Activated T-cell treated with anti-CD3 and anti-CD28 coated beads for 48 hours (primary cell): Measurements from ENCODE around the gene IRF2.
A peak's percentile ranks its signal among the peaks of the same experiment; 100 is the strongest.

Experiments used
- DNase-seq: peaks from one replicate; pipeline ENCODE4 v3.0.0-alpha.2; 2020; ENCODE audit warnings: low read depth

Gene IRF2

DNA sequence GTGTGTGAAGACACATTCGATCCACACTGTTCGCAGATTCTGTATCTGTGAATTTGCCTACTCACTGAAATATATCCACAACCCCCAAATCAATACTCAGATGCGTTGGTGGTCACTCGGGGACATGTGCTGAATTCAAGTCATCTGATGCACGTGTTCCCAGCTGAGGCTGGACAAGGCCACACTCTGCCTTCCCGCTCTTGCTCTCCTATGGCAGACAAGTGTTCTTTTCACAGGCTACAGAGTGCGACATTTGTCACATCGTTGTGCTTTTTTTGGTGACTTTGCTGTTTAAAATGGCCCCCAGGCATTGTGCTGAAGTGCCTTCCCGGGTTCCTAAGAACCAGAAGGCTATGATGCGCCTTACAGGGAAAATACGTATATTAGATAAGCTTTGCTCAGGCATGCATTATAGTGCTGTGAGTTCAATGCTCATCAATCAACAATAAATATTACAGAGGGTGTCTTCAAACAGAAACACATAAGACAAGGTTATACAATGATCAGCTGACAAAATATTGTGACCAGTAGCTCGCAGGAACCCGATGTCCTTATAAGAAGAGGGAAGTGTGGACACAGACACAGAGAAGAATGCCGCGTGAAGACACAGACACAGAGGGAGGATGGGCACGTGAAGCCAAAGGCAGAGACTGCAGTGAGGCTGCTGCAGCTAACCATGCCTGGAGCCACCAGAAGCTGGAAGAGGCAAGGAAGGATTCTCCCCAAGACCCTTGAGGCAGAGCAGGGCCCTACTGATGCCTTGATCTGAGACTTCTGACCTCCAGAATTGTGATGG is 42.0 kb downstream of the IRF2 start:
- no peak for DNase-seq

DNA sequence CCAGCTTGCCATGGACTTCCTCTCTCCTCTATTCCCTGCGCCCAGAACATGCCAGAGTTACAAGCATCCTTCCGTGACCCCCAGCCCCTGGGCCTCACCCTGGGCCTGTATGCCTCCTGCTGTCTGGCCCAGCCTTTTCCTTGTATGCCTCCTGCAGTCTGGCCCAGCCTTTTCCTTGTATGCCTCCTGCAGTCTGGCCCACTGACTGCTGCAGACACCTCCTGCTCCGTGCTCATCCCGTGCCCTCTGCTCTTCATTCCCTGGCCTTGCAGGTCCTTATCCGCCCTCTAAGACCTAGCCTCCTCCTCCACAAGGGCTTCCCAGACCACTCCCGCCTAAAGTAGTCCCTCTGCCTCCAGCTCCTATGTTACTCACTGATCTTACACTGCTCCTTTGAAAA is 44.2 kb downstream of the IRF2 start:
- no peak for DNase-seq

DNA sequence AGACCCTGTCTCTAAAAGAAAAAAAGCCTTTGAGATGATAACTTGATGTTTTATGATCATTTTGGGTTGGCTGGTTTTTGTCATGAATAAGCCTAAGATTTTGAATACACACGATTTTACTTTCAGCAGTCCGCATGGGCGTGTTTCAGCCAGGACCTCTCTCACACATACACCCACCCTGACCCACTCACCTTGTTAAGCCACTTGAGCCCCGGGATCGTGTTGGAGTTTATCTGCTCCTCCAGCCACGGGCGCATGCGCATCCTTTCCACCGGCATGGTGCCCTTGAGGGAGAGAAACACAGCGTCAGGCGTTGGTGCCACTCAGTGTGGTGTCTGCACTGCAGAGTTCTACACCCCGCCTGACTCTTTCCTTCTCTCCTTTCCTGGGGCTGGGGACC is 45.6 kb downstream of the IRF2 start:
- DNase-seq: no peak

DNA sequence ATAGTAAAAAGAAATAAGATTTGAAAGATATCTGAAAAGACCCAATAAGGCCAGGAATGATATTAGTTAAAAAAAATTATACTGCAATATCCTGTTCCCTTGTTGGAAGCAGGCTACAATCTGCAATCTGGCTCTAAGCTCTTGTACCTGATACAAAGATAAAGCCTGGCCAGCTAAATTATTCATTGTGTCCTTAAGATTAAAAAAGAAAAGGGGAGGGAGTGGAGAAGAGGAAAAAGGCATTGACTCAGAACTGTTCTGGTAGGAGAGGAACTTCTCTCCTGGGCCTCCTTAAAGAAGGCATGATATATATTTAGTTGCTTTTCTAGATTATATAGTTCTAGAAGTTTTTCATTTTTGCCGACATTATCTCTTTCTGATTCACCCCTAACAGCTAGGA is 46.7 kb downstream of the IRF2 start:
- DNase-seq: no peak

DNA sequence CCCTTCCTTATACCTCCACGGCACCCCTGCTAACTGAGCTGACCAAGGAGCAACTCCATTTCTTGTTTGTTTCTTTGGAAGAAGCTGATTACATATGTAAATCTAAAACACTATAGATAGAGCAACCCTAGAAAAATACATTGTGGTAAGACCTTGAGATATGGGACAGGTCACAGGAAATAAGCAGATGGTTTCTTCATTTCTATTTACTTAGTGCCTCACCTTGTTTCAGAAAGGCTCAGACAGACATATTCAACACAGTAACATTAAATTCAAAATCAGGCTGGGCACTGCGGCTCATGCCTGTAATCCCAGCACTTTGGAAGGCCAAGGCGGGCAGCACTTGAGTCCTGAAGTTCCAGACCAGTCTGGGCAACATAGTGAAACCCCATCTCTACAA is 47.3 kb downstream of the IRF2 start:
- no peak for DNase-seq

DNA sequence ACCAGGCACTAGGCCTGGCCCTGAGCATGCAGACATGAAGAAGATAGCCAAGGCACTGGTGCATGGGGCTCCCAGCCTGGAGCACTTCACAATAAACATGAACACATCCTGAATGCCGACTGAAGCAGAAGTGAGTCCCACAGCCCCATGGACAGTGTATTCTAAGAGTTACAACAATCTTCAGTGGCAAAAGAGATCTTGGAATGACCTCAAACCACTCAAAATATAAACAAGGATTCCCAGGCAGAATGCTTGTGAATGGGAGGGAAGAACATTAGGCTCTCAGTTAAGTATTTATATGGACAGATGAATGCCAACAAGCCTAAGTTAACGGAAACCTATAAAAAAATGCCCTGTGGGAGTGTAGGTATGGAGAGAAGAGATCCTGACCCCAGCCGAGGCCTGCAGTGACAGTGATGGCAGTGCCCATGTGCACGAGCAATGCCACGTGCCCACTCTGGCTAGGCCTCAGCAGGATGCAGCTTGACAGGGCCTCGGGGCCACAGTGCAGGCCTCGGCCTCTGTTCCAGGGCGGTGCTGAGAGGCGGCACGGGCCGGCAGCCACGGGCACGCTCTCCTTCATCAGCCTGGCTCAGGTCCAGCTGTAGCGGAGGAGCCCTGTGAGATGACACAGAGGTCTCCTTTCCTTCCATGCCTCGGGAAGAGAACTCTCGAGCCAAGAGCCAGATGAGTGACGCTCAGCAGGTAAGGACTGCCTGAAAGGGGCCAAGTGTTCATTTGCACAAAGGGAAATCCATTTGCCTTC is 49.2 kb downstream of the IRF2 start:
- no peak for DNase-seq

DNA sequence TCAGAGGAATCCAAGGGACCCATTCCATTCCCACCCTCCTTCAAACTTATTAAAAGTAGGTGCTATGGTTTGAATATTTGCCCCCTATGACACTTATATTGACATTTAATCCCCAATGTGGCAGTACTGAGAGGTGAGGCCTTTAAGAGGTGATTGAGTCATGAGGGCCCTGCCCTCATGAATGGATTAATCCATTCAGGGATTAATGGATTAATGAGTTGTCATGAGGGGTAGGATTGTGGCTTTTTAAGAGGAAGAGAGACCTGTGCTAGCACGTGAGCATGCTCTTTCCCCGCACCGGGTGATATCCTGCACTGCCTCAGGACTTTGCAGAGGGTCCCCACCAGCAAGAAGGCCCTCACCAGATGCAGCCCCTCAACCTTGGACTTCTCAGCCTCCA is 50.1 kb downstream of the IRF2 start:
- DNase-seq: no peak

DNA sequence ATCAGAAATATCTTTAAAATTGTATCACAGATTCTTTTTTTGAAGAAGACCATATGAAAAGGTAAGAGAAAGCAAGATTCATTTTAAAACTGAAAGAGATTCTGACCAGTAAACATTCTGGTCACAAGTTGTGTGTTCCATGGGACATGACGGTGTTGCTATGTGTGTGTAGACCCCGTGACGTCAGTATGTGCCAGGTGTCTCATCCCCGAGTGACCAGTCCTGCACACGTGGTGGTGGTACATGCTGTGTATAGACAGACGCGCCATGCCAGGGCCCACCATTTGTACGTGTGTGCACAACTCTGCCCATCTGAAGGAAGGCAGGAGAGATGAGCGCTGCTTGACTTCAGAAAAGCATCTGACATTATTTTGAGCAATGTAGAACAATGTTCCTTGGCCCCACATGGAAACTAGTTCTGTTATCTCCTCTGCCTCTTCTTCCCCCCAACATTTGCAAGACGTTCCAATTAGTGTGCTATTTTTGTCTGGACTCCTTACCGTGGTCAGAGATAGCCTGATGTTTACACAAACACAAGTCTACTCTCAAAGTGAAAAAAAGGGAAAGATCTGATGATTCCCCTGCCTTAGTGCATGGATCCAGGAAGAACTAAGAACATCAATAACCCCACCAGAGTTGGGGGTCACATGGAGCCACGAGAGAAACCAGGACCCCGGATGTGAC is 51.2 kb downstream of the IRF2 start:
- no peak for DNase-seq

DNA sequence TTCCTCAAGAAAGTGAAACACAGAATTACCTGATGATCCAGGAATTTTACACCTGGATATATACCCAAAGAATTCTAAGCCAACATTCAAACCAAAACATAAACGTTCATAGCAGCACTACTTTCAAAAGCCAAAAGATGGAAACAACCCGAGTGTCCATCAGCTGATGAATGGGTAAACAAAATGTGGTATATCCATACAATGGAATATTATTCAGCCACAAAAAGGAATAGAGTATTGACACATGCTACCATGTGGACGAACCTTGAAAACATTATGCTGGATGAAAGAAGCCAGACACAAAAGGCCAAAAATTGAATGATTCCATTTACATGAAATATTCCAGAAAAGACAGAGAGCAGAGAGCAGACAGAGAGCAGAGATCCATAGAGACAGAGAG is 52.0 kb downstream of the IRF2 start:
- DNase-seq: no peak

DNA sequence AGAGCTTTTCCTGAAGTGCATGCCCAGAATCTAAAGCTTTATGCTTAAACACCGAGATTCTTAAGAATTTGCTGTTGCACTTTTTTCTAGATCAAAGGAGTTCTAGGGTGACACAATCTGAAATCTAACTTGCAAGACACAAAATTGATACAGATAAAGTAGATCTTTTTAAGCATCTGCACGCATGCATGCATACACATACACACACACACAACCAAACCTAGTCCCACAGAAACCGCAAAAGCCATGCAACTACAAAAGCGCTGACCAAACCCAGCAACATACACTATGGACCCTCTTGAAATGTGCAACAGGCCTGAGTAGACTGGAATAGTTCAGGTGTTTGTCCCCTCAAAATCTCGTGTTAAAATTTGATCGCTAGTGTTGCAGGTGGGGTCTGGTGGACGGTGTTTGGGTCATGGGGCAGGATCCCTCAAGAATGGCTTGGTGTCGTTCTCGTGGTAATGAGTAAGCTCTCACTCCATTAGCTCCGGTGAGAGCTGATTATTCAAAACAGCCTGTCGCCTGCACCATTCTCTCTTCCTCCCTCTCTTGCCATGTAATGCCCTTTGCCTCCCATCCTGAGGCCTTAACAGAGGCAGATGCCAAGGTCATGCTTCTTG is 52.7 kb downstream of the IRF2 start:
- no peak for DNase-seq

DNA sequence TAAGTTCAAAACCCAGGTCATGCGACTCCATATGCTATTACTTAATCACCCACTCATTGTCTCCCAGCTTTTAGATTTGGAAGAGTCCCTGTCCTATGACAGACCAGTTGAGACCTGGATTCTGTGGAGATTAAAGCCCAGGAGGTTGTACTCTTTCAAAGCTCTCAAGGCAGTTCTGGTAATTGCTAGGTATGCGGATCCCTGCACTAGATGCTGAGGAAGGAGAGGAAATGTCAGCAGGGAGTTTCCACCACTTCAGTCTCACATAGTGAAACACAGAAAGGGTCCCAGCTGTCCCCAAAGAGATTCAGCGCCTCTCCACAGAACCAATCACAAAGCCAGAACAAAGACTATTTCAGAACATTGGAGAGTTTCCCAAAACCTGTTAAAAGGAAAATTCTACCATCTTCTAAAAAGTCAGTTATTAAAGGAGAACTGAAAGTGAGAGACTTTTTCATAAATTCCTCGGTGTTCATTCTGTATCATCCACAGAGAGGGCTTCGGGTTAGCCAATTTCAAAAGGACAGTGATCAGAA is 53.4 kb downstream of the IRF2 start:
- no peak for DNase-seq

DNA sequence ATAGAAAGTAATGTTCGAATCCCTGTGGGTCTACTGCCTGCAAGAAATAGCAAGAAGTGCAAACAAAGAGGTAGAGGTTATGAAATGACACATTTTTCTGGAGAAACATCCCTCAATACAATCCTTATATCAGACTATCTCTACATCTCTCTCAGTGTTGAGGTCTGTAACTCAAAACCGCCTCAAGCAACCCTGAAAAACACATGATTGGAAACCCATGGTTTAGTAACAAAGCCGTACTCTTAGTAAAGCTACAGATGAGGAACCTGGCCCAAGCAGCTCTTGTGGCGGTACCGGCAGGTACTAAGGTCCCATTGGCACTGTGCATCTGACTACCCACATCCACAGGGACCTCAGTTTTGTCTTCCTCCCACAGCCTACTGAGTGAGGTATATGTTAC is 53.9 kb downstream of the IRF2 start:
- no peak for DNase-seq

DNA sequence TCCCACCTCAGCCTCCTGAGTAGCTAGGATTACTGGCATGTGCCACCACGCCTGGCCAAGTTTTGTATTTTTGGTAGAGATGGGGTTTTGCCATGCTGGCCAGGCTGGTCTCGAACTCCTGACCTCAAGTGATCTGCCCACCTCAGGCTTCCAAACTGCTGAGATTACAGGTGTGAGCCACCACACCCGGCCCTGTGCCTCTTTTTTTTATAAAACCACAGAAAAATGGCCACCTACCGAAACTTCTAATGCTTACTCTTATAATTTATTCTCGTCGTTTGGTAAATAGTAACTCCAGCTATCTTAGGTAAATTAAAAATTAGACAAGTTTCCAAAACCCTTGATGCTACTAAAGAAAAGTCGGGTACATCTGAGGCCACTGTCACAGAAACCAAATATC is 54.4 kb downstream of the IRF2 start:
- no peak for DNase-seq

DNA sequence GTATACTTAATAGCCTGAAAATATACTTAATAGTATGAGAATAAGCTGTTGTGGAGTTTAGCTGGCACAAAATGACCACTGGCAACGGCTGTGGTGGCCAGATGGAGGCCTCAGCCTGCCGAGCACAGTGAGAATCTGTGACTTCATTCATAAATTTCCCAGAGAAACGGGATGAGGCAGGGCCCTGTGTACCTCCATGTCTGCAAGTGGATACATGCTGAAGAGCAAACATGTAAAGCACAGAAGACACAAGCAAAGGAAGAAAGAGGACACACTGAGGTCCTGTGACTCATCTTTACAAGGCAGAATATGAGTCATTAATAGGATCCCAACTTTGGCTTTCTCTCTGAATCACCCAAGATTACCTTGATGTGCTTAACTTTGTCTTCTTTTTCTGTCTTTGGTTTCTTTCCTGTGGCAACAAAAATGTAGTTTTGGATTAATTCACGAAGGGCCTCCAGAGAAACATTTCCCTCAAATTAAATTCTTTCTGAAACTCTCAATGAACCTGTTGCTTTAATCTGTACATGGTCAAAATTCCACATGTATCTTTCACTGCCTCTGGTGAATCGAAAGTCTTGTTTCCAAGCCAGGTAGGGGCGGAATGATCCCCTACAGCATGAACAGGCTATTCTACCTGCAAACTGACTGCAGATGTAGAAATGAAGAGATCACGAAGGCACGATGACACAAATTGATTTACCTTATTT is 56.4 kb downstream of the IRF2 start:
- no peak for DNase-seq

DNA sequence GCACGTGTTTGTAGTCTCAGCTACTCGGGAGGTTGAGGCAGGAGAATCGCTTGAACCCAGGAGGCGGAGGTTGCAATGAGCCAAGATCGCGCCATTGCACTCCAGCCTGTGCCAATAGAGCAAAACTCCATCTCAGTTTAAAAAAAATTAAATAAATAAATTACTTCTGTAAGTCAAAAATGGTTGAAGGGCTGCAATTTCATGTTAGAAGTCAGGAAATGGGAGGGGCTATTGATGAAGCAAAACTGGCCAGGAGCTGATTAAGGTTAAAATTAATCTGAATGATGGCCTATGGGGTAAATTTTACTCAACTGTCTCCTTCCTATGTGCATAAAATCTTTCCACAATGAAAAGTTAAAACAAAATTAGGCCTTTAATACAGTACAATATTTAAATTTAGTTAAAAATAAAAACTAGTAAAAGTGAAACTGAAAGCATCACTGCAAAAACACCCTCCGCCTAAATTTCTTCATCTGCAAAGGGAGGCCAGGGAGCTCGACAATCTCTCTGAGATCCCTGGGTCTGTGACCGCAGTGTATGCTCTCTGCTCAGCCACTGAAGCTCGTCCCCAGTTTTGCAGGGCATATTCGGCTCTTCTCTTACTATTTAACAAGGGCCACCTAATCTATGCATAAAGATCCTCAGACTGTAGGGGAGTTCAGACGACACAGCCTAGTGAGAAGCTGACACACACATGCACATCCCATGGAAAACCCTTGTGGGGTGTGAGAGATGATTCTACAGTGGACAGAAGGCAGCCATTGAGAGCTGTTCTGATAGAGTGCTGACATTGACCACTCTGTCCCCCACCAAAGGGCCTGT is 57.2 kb downstream of the IRF2 start:
- peak; percentile 32 for DNase-seq

DNA sequence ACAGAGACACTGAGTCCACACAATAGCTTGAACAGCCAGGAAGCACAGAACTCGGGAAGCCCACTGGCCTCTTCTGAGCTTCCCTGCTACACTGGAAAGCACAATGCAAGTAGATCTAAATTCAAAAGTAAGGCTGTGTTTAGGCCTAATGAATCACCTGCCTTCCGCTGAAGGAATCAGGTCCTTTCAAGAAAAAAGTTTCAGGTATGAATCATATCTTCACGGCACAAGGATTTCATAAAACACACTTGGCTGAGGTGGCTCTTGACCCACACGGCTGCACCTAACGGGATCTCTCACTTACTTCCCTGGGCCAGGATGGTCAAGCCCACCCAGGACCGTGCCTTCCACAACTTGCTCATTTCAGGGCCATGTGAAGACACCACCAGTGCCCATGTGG is 59.3 kb downstream of the IRF2 start:
- no peak for DNase-seq

DNA sequence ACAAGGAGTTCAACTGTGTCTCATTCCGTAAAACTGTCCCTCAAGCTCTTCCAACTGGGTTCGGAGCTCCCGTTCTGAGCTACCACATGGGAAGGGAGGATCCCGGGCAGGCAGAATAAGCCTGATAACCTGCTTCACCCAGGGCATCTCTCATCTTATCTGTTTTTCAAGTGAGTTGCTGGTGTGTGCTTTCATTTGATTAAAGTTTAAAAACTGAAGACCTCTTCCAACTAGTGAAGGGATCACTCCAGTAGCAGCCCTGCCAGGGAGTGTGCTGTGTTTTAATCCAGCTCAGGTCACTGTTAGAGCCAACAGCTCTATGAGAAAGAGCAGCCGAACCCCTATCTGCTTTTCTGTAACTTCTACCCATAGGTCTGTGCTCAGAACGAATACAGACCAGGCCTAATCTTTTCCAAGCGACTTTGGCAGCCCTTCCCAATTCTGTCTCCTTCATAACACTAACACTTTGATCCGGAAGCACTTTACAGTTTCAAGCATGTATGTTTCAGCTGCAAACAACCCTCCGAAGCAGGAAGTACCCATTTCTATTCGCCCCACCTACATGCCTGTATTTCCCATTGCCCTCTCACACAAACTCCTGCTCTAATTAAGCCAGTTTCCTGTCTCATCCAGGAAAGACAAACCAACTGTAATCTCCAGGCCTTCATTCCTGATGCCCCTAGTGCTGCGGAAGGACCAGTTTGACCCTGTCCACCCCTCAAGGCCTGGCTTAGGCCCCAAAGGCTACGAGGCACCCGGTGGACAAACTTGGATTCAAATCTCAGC is 60.9 kb downstream of the IRF2 start:
- DNase-seq: no peak

DNA sequence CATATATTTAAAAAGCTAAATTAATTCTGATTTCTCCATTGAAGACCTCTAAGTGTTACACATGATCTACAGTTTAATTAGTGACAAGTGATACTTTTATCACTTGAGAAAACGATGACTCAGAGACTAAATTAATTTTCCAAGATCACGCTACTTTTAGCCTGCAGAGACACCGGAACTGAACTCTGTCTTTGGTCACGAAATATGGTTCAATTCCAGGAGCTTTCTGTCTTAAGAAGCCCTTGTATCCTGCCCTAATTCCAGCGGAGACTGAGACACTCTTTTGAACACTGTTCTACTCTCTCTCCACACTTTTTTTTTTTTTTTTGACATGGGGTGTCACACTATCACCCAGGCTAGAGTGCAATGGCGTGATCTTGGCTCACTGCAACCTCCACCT is 63.6 kb downstream of the IRF2 start:
- DNase-seq: no peak

DNA sequence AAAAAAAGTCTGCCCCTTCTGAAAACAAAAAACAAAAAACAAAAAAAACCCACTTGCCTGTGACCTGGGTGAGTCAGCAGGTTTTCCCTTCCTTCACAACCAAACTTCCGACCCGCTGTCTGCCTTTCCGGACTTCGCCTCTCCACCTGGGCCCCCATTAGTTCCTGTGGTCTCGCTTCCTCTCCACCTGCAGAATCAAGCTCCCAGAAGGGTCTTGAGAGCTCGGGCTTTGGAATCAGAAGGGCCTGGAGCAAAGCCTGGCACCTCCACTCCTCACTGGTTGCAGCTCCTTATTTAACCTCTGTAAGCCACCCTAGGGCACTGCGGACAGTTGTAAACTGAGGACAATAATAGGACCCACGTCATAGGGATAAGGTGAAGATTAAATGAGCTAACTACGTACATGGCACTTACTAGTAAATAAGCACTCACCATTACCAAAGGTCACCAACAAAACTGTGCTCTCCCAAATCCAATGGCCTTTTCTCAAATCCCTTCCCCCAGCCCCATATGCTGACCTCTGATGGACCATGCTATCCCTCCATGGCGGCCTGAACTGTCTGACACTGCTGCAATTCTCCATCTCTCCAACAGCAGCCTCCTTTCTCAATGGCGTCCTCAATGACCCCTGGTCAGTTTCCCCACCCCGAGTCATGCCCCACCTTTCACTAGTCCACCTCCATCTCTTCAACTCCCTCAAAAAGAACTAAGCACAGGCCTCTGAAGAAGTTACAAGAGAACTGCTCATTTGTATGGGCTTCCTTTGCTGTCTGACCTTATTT is 64.2 kb downstream of the IRF2 start:
- no peak for DNase-seq
